ENCODE measurements around the gene STAT5B.

DNA sequence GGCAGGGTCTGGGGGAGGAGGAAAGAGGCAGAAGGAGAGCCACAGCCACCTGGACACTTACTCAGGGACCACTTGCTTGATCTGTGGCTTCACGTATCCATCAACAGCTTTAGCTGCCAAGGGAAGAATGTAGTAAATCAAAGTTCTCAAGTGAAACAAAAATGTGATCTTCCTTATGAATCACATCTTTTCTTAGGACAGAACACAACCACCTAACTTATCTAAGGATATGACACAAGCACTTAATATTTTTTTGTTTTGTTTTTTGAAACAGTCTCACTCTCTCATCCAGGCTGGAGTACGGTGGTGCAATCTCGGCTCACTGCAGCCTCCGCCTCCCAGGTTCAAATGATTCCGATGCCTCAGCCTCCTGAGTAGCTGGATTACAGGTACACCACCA, 73.5 kb downstream of the STAT5B start:
- TF ChIP-seq SIN3A (IDR thresholded peaks at IDR 0.05; ENCODE audit: low read depth), result no peak
- no peak for TF ChIP-seq POLR2A (IDR thresholded peaks at IDR 0.05; ENCODE audit: borderline replicate concordance, extremely low read depth, insufficient read depth, insufficient read length)
- TF ChIP-seq CTCF (IDR thresholded peaks at IDR 0.05 in 2 of 3, conservative IDR thresholded peaks at IDR 0.05 in 1 of 3; ENCODE audit: borderline replicate concordance in 1 of 3, insufficient read depth in 1 of 3, low read depth in 2 of 3, low read length in 2 of 3), result no peak
- TF ChIP-seq YY1 (IDR thresholded peaks at IDR 0.05; ENCODE audit: extremely low read depth, insufficient replicate concordance, low read depth, low read length), result no peak
- TF ChIP-seq CEBPB (IDR thresholded peaks at IDR 0.05; ENCODE audit: low read depth), result no peak
- no peak for TF ChIP-seq RAD21 (IDR thresholded peaks at IDR 0.05; ENCODE audit: low read depth)

Measured in HCT116 (cell line).